IMR-90 (cell line): Measurements from ENCODE around the gene TST. TPM values are rescaled to one million over a fixed set of nuclear protein-coding genes. Genes with fewer than 3 reads are reported as not detected.

Experiments used
- ATAC-seq: fragments of 200-7000 bp; cut with Tn5 transposase; 2 replicates; pipeline ENCODE4 v1.9.1; 2020; ENCODE audit warnings: low read depth, mild to moderate bottlenecking, moderate library complexity
- BruUV-seq: library from RNA; stranded (reverse); fragments of 400-500 nt; replicated peaks from 2 replicates; lab custom pipeline; 2021; lab: Mats Ljungman, UMichigan
- CTCF ChIA-PET: fragments of 300-600 bp; formaldehyde crosslinking; extraction: SDS; loops from one replicate; lab custom pipeline; 2021; ENCODE audit warnings: antibody characterized with exemption; lab: Yijun Ruan, JAX
- POLR2A ChIA-PET: fragments of 300-600 bp; sonication (Branson Sonifier 250); formaldehyde crosslinking; loops from one replicate; lab custom pipeline; 2022; ENCODE audit warnings: antibody characterized with exemption; ENCODE audit not compliant: unreplicated experiment; lab: Charles Lee
- DNase-seq: peaks from one replicate; pipeline ENCODE4 v3.0.0; 2013
- H2AFZ ChIP-seq: replicated peaks from 2 replicates; pipeline ENCODE3; 2013; ENCODE audit warnings: low read length, mild to moderate bottlenecking; ENCODE audit not compliant: poor library complexity
- H2AK5ac ChIP-seq: 2 replicates; pipeline ENCODE4 v1.6.1; 2013; ENCODE audit warnings: low read depth, low read length, inconsistent platforms
- H2AK9ac ChIP-seq: replicated peaks from 2 replicates; pipeline ENCODE3; 2013; ENCODE audit warnings: mild to moderate bottlenecking, low read depth, low read length, moderate library complexity; ENCODE audit not compliant: poor library complexity
- H2BK120ac ChIP-seq: 2 replicates; pipeline ENCODE4 v1.6.1; 2013; ENCODE audit warnings: low read depth, low read length, inconsistent platforms
- H2BK15ac ChIP-seq: 3 replicates; pipeline ENCODE4 v1.6.1; 2013; ENCODE audit warnings: low read depth, low read length, inconsistent platforms
- H2BK20ac ChIP-seq: 2 replicates; pipeline ENCODE4 v1.6.1; 2013; ENCODE audit warnings: low read depth, mild to moderate bottlenecking, inconsistent platforms, low read length, moderate library complexity
- H2BK5ac ChIP-seq: 2 replicates; pipeline ENCODE4 v1.6.1; 2013; ENCODE audit warnings: mild to moderate bottlenecking, low read depth, low read length, inconsistent platforms; ENCODE audit not compliant: poor library complexity, severe bottlenecking
- H3K14ac ChIP-seq: replicated peaks from 2 replicates; pipeline ENCODE4 v1.6.1; 2013; ENCODE audit warnings: low read depth, low read length, inconsistent platforms
- H3K18ac ChIP-seq: 2 replicates; pipeline ENCODE4 v1.6.1; 2013; ENCODE audit warnings: low read depth, low read length, control low read depth
- H3K23ac ChIP-seq: 2 replicates; pipeline ENCODE4 v1.6.1; 2013; ENCODE audit warnings: low read depth, low read length, inconsistent platforms
- H3K27ac ChIP-seq: 2 replicates; pipeline ENCODE4 v1.5.1; 2013; ENCODE audit warnings: mild to moderate bottlenecking, control low read depth, low read length; ENCODE audit not compliant: insufficient read depth
- H3K27me3 ChIP-seq: 2 replicates; pipeline ENCODE4 v1.6.1; 2013; ENCODE audit warnings: low read length; ENCODE audit not compliant: control insufficient read depth, insufficient read depth
- H3K36me3 ChIP-seq: 2 replicates; pipeline ENCODE4 v1.6.1; 2013; ENCODE audit warnings: low read length, mixed read lengths; ENCODE audit not compliant: control insufficient read depth, insufficient read depth
- H3K4ac ChIP-seq: 2 replicates; pipeline ENCODE4 v1.6.1; 2013; ENCODE audit warnings: low read depth, low read length, inconsistent platforms
- H3K4me1 ChIP-seq: 2 replicates; pipeline ENCODE4 v1.6.1; 2013; ENCODE audit warnings: low read length, mixed read lengths; ENCODE audit not compliant: control insufficient read depth, insufficient read depth
- H3K4me2 ChIP-seq: 2 replicates; pipeline ENCODE4 v1.6.1; 2013; ENCODE audit warnings: low read depth, mild to moderate bottlenecking, control low read depth, low read length, moderate library complexity
- H3K4me3 ChIP-seq: 2 replicates; pipeline ENCODE4 v1.5.1; 2013; ENCODE audit warnings: low read depth, mild to moderate bottlenecking, control low read depth, low read length, moderate library complexity; ENCODE audit not compliant: insufficient read depth
- H3K56ac ChIP-seq: 2 replicates; pipeline ENCODE4 v1.6.1; 2013; ENCODE audit warnings: low read length, inconsistent platforms; ENCODE audit not compliant: insufficient read depth; ENCODE audit errors: extremely low read depth
- H3K79me1 ChIP-seq, 2 experiments: 2 replicates each; pipeline ENCODE4 v1.6.1; 2013; ENCODE audit warnings: low read length in 2 of 2, inconsistent platforms in 1 of 2, low read depth in 1 of 2
- H3K9ac ChIP-seq: 2 replicates; pipeline ENCODE4 v1.6.1; 2013; ENCODE audit warnings: low read depth, low read length, control low read depth
- H3K9me1 ChIP-seq: 2 replicates; pipeline ENCODE4 v1.6.1; 2013; ENCODE audit warnings: low read length, inconsistent platforms; ENCODE audit not compliant: insufficient read depth
- H3K9me3 ChIP-seq: 2 replicates; pipeline ENCODE4 v1.6.1; 2013; ENCODE audit warnings: low read length; ENCODE audit not compliant: control insufficient read depth, insufficient read depth
- H4K20me1 ChIP-seq: 2 replicates; pipeline ENCODE4 v1.6.1; 2013; ENCODE audit warnings: low read length, inconsistent platforms; ENCODE audit not compliant: insufficient read depth
- H4K5ac ChIP-seq: 2 replicates; pipeline ENCODE4 v1.6.1; 2013; ENCODE audit warnings: mild to moderate bottlenecking, low read depth, low read length, control low read depth
- H4K8ac ChIP-seq, 2 experiments: 2 replicates each; pipeline ENCODE4 v1.6.1; 2013; ENCODE audit warnings: low read depth in 2 of 2, low read length in 2 of 2, control low read depth in 1 of 2, inconsistent platforms in 1 of 2
- H4K91ac ChIP-seq: 2 replicates; pipeline ENCODE4 v1.6.1; 2013; ENCODE audit warnings: low read depth, low read length, inconsistent platforms; ENCODE audit not compliant: insufficient read depth
- BHLHE40 ChIP-seq: fragments of 150-350 bp; IDR thresholded peaks from 2 replicates; pipeline ENCODE4 v1.6.1; 2016; ENCODE audit warnings: mild to moderate bottlenecking, low read depth, low read length
- CEBPB ChIP-seq: IDR thresholded peaks from 2 replicates; pipeline ENCODE4 v1.6.1; 2012; ENCODE audit warnings: low read depth, low read length, improper control_type of control experiment
- CHD1 ChIP-seq: IDR thresholded peaks from 2 replicates; pipeline ENCODE4 v1.6.1; 2012; ENCODE audit warnings: low read depth, low read length, improper control_type of control experiment
- FOS ChIP-seq: fragments of 150-350 bp; IDR thresholded peaks from 2 replicates; pipeline ENCODE4 v1.6.1; 2016; ENCODE audit warnings: low read depth, low read length
- MAFK ChIP-seq: IDR thresholded peaks from 2 replicates; pipeline ENCODE4 v1.6.1; 2012; ENCODE audit warnings: low read depth, low read length, improper control_type of control experiment
- MAZ ChIP-seq: IDR thresholded peaks from 2 replicates; pipeline ENCODE4 v1.6.1; 2012; ENCODE audit warnings: low read depth, mild to moderate bottlenecking, low read length, improper control_type of control experiment, moderate library complexity, borderline replicate concordance
- MXI1 ChIP-seq: IDR thresholded peaks from 2 replicates; pipeline ENCODE4 v1.6.1; 2012; ENCODE audit warnings: low read depth, mild to moderate bottlenecking, low read length, moderate library complexity, borderline replicate concordance
- NFE2L2 ChIP-seq: fragments of 150-350 bp; IDR thresholded peaks from 2 replicates; pipeline ENCODE4 v1.6.1; 2016; ENCODE audit warnings: low read depth, mild to moderate bottlenecking, low read length
- POLR2A ChIP-seq: IDR thresholded peaks from 2 replicates; pipeline ENCODE4 v1.6.1; 2012; ENCODE audit warnings: mild to moderate bottlenecking, low read depth, low read length
- RAD21 ChIP-seq: IDR thresholded peaks from 2 replicates; pipeline ENCODE4 v1.6.1; 2012; ENCODE audit warnings: low read length, improper control_type of control experiment
- RCOR1 ChIP-seq: IDR thresholded peaks from 2 replicates; pipeline ENCODE4 v1.6.1; 2012; ENCODE audit warnings: mild to moderate bottlenecking, low read length, improper control_type of control experiment; ENCODE audit not compliant: insufficient replicate concordance
- RFX5 ChIP-seq: IDR thresholded peaks from 2 replicates; pipeline ENCODE4 v1.8.0; 2012; ENCODE audit warnings: low read depth, mild to moderate bottlenecking, low read length, moderate library complexity
- SMC3 ChIP-seq: fragments of 150-350 bp; IDR thresholded peaks from 2 replicates; pipeline ENCODE4 v1.6.1; 2016; ENCODE audit warnings: low read depth, mild to moderate bottlenecking, antibody characterized with exemption, low read length, moderate library complexity
- WGBS, 2 experiments: methylation state at CpG; one replicate each; pipeline versions ENCODE4 v1.1.5 to v1.1.7; 2013; ENCODE audit warnings: missing lambda C conversion rate in 2 of 2; ENCODE audit not compliant: insufficient read length in 1 of 2; ENCODE audit errors: extremely low coverage in 2 of 2; 5-methylcytosine and 5-hydroxymethylcytosine counted together
- dilution Hi-C: fragments of 300-500 bp; cut with HindIII; formaldehyde crosslinking; loops from one replicate; pipeline ENCODE4 v1.14.3; 2018; ENCODE audit warnings: low sequenced_read_pairs; ENCODE audit not compliant: unreplicated experiment
- in situ Hi-C: fragments of 300-500 bp; cut with MboI; formaldehyde crosslinking; loops from 3 replicates; pipeline ENCODE4 v1.14.3; 2019; ENCODE audit warnings: low sequenced_read_pairs, inconsistent platforms, mixed read lengths
- intact Hi-C: fragments of 100-400 bp; cut with micrococcal nuclease; formaldehyde crosslinking; loops from 2 replicates; pipeline ENCODE4 v1.10.0; 2022
- polyA plus RNA-seq, 3 experiments: library from polyadenylated mRNA; depleted of rRNA; stranded (reverse); fragments of >200 nt; gene quantifications; 2 replicates each; pipeline ENCODE4 v1.2.3, GENCODE V29; 2012; ENCODE audit warnings: low replicate concordance in 1 of 3
- total RNA-seq: library from RNA; depleted of rRNA; stranded (reverse); fragments of >200 nt; gene quantifications from 2 replicates; pipeline ENCODE4 v1.2.3, GENCODE V29; 2012
- TF ChIP-seq, protein P1 (sequence below): conservative IDR thresholded peaks from 2 replicates; pipeline ENCODE4 v1.5.1; 2012; ENCODE audit warnings: mild to moderate bottlenecking, low read depth, low read length, improper control_type of control experiment
- TF ChIP-seq, protein P2 (sequence below): fragments of 150-350 bp; IDR thresholded peaks from 2 replicates; pipeline ENCODE4 v1.6.1; 2016; ENCODE audit warnings: low read depth, mild to moderate bottlenecking, low read length, moderate library complexity, borderline replicate concordance
- TF ChIP-seq, protein P3 (sequence below): fragments of 150-350 bp; IDR thresholded peaks from 2 replicates; pipeline ENCODE4 v1.6.1; 2017; ENCODE audit warnings: mild to moderate bottlenecking, antibody characterized with exemption, low read length, low read depth

TST gene
- total and polyA plus RNA-seq, 2 of the 4 experiments (the other 2 are of a cell fraction): 31.7 to 37.7 TPM

DNA sequence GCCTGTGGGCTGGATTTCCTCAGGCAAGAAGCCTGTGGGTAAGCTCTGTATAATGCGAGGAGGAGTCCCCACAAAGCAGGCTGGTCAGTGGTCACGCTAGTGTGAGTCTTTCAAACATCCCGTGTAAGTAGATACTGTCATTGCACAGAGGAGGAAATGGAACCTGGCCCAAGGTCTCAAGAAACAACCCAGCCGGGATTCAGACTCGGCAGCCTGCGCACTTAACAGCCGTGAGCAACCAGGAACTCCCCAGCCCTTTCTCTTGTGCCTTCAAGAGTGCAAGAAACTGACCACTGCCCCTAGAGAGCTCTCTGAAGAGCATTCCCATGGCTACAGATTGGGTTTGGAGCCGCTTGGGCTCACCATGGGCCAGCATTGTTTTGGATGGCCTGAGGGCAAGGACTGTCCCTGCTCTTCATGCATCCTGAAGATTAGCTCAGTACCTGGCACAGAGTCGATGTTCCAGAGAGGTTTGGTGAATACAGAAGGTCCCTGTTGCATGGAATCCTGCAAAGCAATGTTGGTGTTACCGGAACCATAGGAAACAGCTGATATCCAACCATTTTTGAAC is 6.3 kb upstream of the TST start:
- no peak overlapping the region for H2AK9ac ChIP-seq
- no peak overlapping the region for H4K91ac ChIP-seq
- no peaks in the 10 kb centered on the region; the same call in 1 of the 2 replicates for H3K4me1 ChIP-seq
- ChIA-PET POLR2A (no interaction called here), CTCF (interaction anchor here (1.2 kb wide), 1 partner anchor 21 kb away, joined by 3 read pairs; no protein-coding TSS in a partner anchor)
- H2AFZ ChIP-seq: no peak overlapping the region
- WGBS, 2 experiments: 96% methylated on average over 4 of the region's 10 CpGs; no CpG with 5 or more reads in 1 of the 2 experiments
- no TSS peak for BruUV-seq
- H4K20me1 ChIP-seq: peaks cover 24% of the 10 kb centered on the region
- H3K27ac ChIP-seq: no peak overlapping the region
- no peak overlapping the region for H3K4me2 ChIP-seq
- no peak overlapping the region for H3K14ac ChIP-seq
- intact Hi-C loops (no loop called here), in situ Hi-C loops (no loop called here), dilution Hi-C loops (no loop called here)
- H2AK5ac ChIP-seq: no peak overlapping the region
- H3K79me1 ChIP-seq: peaks cover under 1 to 44% of the 10 kb centered on the region in 2 experiments; a peak in 3 of 4 replicates
- no peak overlapping the region for H3K4ac ChIP-seq
- H2BK120ac ChIP-seq: no peak overlapping the region
- H4K8ac ChIP-seq: no peak overlapping the region
- H3K18ac ChIP-seq: no peak overlapping the region
- H2BK20ac ChIP-seq: no peak overlapping the region
- no peak overlapping the region for H3K56ac ChIP-seq
- peaks cover 13% of the 10 kb centered on the region; the same call in 1 of the 2 replicates for H3K9me1 ChIP-seq
- H3K9ac ChIP-seq: no peak overlapping the region
- DNase-seq: no peak
- peaks cover 44% of the 10 kb centered on the region for H3K36me3 ChIP-seq
- H3K4me3 ChIP-seq: no peak overlapping the region
- H3K23ac ChIP-seq: no peak overlapping the region
- H4K5ac ChIP-seq: no peak overlapping the region
- ATAC-seq: no peak
- no peak for TF ChIP-seq RCOR1
- TF ChIP-seq BHLHE40: no peak
- TF ChIP-seq RFX5: no peak
- no peak for TF ChIP-seq MXI1
- TF ChIP-seq, protein P1, sequence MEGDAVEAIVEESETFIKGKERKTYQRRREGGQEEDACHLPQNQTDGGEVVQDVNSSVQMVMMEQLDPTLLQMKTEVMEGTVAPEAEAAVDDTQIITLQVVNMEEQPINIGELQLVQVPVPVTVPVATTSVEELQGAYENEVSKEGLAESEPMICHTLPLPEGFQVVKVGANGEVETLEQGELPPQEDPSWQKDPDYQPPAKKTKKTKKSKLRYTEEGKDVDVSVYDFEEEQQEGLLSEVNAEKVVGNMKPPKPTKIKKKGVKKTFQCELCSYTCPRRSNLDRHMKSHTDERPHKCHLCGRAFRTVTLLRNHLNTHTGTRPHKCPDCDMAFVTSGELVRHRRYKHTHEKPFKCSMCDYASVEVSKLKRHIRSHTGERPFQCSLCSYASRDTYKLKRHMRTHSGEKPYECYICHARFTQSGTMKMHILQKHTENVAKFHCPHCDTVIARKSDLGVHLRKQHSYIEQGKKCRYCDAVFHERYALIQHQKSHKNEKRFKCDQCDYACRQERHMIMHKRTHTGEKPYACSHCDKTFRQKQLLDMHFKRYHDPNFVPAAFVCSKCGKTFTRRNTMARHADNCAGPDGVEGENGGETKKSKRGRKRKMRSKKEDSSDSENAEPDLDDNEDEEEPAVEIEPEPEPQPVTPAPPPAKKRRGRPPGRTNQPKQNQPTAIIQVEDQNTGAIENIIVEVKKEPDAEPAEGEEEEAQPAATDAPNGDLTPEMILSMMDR: no peak
- TF ChIP-seq MAFK: no peak
- no peak for TF ChIP-seq CHD1
- no peak for TF ChIP-seq SMC3
- TF ChIP-seq NFE2L2: no peak
- no peak for TF ChIP-seq CEBPB
- TF ChIP-seq MAZ: no peak
- TF ChIP-seq FOS: no peak
- TF ChIP-seq, protein P2, sequence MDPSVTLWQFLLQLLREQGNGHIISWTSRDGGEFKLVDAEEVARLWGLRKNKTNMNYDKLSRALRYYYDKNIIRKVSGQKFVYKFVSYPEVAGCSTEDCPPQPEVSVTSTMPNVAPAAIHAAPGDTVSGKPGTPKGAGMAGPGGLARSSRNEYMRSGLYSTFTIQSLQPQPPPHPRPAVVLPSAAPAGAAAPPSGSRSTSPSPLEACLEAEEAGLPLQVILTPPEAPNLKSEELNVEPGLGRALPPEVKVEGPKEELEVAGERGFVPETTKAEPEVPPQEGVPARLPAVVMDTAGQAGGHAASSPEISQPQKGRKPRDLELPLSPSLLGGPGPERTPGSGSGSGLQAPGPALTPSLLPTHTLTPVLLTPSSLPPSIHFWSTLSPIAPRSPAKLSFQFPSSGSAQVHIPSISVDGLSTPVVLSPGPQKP: no peak
- TF ChIP-seq, protein P3, sequence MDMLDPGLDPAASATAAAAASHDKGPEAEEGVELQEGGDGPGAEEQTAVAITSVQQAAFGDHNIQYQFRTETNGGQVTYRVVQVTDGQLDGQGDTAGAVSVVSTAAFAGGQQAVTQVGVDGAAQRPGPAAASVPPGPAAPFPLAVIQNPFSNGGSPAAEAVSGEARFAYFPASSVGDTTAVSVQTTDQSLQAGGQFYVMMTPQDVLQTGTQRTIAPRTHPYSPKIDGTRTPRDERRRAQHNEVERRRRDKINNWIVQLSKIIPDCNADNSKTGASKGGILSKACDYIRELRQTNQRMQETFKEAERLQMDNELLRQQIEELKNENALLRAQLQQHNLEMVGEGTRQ: no peak
- TF ChIP-seq RAD21: no peak
- no peak for TF ChIP-seq POLR2A
- no peak overlapping the region for H2BK15ac ChIP-seq
- no peaks in the 10 kb centered on the region for H3K27me3 ChIP-seq
- no peaks in the 10 kb centered on the region for H3K9me3 ChIP-seq
- H2BK5ac ChIP-seq: no peak overlapping the region
